BE2C (cell line): Measurements from ENCODE around the gene CDK6.

ENCODE experiments used
- DNase-seq: peaks from one replicate; pipeline ENCODE4 v3.0.0-alpha.2; 2020
- H3K27me3 ChIP-seq: fragments of 250-450 bp; sonication (Bioruptor Pico); 2 replicates; pipeline ENCODE4 v1.5.1; 2020; ENCODE audit warnings: mild to moderate bottlenecking
- H3K36me3 ChIP-seq: fragments of 250-450 bp; sonication (Bioruptor Pico); 2 replicates; pipeline ENCODE4 v1.5.1; 2020; ENCODE audit warnings: mild to moderate bottlenecking
- H3K4me1 ChIP-seq: fragments of 250-450 bp; sonication (Bioruptor Pico); 2 replicates; pipeline ENCODE4 v1.5.1; 2020
- H3K4me3 ChIP-seq: 2 replicates; pipeline ENCODE4 v1.5.1; 2011; ENCODE audit warnings: low read depth, low read length
- H3K9me3 ChIP-seq: fragments of 250-450 bp; sonication (Bioruptor Pico); 2 replicates; pipeline ENCODE4 v1.5.1; 2020
- TF ChIP-seq, protein P1 (sequence below): IDR thresholded peaks from 2 replicates; pipeline ENCODE4 v1.5.1; 2012; ENCODE audit warnings: mild to moderate bottlenecking, low read depth, low read length

Gene CDK6

DNA sequence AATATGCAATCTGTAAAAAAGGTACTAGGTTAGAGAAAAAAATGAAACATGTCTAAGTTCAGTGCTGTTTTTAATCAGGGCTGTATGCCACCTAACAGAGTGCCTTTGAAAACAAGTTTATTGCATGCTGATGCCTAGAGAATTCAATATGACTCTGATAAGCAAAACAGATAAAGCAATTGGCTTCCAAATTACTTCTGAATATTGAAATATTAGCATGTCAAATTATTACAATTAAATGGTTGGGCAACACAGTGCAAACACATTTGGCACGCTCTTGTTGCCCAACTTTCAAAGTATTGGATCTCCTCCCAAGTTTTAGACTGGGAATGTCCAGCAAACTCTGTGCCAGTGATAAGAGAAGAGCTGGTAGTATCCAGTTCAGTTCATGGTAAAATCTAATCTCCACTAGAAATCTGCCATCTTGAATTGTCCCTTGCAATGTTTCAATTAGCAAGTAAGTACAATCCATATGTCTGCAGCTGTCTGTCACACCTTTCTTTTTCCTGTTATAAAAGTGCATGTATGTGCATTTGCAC, 181.0 kb downstream of the CDK6 start:
- TF ChIP-seq, protein P1, sequence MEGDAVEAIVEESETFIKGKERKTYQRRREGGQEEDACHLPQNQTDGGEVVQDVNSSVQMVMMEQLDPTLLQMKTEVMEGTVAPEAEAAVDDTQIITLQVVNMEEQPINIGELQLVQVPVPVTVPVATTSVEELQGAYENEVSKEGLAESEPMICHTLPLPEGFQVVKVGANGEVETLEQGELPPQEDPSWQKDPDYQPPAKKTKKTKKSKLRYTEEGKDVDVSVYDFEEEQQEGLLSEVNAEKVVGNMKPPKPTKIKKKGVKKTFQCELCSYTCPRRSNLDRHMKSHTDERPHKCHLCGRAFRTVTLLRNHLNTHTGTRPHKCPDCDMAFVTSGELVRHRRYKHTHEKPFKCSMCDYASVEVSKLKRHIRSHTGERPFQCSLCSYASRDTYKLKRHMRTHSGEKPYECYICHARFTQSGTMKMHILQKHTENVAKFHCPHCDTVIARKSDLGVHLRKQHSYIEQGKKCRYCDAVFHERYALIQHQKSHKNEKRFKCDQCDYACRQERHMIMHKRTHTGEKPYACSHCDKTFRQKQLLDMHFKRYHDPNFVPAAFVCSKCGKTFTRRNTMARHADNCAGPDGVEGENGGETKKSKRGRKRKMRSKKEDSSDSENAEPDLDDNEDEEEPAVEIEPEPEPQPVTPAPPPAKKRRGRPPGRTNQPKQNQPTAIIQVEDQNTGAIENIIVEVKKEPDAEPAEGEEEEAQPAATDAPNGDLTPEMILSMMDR: no peak
- DNase-seq: no peak
- Histone ChIP-seq H3K9me3 (no peaks in the 10 kb centered on the region), H3K36me3 (peaks cover under 1% of the 10 kb centered on the region; the same call in 1 of the 2 replicates), H3K4me3 (no peak overlapping the region), H3K4me1 (peaks cover 5% of the 10 kb centered on the region; the same call in 1 of the 2 replicates), H3K27me3 (no peaks in the 10 kb centered on the region)

DNA sequence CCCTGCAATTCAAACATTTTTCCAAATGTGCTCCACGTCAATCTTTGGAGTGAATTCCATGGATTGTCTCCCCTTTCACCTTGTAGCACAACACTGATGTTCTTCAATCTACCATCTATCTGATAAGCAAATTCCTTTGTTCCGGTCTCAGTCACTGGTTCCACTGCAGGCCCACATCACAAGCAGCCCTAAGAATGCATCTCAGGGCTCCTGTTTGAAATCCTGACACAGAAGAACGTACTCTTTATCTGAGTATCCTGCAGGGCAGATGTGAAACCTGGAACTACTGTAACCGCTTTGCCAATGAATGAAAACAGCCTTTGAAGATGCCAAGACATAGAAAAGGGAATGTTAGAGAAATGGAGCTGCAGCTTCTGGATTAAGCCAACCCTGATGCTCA, 183.2 kb downstream of the CDK6 start:
- DNase-seq: no peak
- Histone ChIP-seq H3K9me3 (no peaks in the 10 kb centered on the region), H3K36me3 (no peaks in the 10 kb centered on the region), H3K27me3 (no peaks in the 10 kb centered on the region), H3K4me3 (no peak overlapping the region), H3K4me1 (peaks cover 5% of the 10 kb centered on the region; the same call in 1 of the 2 replicates)
- TF ChIP-seq, protein P1: no peak

DNA sequence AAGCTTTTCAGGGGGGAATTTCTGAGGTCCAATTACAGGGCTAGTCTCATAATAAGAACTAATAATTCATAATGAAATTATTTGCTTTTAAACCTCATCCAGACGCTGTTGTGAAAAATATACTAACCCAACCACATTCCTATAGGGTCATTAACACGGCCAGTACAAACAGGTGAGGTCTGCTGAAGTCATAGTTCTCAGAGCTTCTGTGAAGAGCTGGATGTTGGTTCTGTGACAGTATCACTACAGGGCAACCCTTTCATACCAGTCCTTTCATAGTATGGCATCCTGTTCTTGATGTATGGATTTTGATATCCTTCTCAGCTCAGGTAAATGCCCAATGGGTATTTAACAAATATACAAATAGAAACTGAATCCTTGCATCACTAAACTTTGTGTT, 183.8 kb downstream of the CDK6 start:
- no peaks in the 10 kb centered on the region for H3K9me3 ChIP-seq
- TF ChIP-seq, protein P1: no peak
- no peak for DNase-seq
- peaks cover 5% of the 10 kb centered on the region; the same call in 1 of the 2 replicates for H3K4me1 ChIP-seq
- H3K36me3 ChIP-seq: no peaks in the 10 kb centered on the region
- H3K4me3 ChIP-seq: no peak overlapping the region
- no peaks in the 10 kb centered on the region for H3K27me3 ChIP-seq

DNA sequence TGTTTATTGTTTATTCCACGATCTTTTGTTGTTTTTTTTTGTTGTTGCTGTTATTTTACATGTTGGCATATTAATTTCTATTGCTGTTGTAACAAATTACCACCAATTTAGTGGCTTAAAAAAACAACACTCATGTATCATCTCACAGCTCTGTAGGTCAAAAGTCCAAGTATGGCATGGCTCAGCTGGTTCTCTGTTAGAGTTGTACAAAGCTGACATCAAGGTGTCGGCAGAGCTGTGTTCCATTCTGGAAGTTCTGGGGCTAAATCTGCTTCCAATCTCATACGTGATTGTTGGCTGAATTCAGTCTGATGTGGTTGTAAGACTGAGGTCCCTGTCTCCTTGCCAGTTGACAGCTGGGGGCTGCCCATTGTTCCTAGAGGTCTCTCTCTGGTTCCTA, 186.0 kb downstream of the CDK6 start:
- TF ChIP-seq, protein P1: no peak
- DNase-seq: no peak
- no peaks in the 10 kb centered on the region for H3K36me3 ChIP-seq
- no peak overlapping the region for H3K4me3 ChIP-seq
- H3K9me3 ChIP-seq: no peaks in the 10 kb centered on the region
- H3K4me1 ChIP-seq: peaks cover 9% of the 10 kb centered on the region
- no peaks in the 10 kb centered on the region for H3K27me3 ChIP-seq

DNA sequence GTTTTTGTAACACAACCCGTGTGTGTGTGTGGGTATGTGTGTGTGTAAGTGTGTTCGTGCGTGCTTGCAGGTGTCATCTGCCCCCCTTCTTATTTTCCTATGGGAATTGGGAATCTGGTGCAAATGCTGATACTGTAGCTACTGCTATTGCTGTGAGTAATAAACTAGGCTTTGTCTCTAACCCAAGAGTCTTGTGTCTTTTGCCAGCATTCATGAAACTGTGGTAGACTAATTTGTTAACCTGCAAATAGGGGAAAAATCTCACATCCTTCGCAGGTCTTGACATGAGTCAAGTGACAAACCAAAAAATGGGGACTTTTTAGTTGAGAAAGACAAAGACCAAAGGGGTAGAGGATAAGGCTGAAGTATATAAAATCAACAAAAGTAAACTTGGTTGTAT, 188.3 kb downstream of the CDK6 start:
- no peak for DNase-seq
- H3K4me1 ChIP-seq: peaks cover 15% of the 10 kb centered on the region
- H3K27me3 ChIP-seq: no peaks in the 10 kb centered on the region
- no peak overlapping the region for H3K4me3 ChIP-seq
- TF ChIP-seq, protein P1: no peak
- H3K9me3 ChIP-seq: no peaks in the 10 kb centered on the region
- peaks cover 5% of the 10 kb centered on the region; the same call in 1 of the 2 replicates for H3K36me3 ChIP-seq

DNA sequence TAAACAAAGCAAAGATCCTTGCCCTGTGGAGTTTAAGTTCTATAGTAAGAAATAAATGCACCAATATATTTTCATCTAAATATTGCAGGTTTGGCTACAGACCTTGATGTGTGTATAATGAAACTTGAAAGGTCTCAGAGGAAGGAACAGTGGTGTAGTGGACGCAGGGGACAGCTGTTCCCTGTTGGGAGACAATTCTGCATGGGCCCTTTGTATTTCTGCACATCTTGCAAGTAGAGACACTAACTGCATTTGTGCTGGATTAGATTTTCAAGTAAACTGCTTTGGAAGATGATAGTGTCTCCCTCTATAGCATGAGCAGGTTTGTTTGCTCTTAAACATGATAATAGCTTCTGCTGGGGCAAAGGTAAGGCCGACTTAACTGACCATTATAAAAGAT, 188.7 kb downstream of the CDK6 start:
- Histone ChIP-seq H3K27me3 (no peaks in the 10 kb centered on the region), H3K36me3 (peaks cover 7% of the 10 kb centered on the region; the same call in 1 of the 2 replicates), H3K9me3 (no peaks in the 10 kb centered on the region), H3K4me1 (peaks cover 15% of the 10 kb centered on the region), H3K4me3 (no peak overlapping the region)
- DNase-seq: no peak
- TF ChIP-seq, protein P1: no peak
